ENCODE data around the gene USP32.
"Not testable (repeated sequence)": the region's sequence is repeated elsewhere in the genome, so short reads cannot be mapped to it uniquely, and the experiment has no call there.

The USP32 gene

DNA sequence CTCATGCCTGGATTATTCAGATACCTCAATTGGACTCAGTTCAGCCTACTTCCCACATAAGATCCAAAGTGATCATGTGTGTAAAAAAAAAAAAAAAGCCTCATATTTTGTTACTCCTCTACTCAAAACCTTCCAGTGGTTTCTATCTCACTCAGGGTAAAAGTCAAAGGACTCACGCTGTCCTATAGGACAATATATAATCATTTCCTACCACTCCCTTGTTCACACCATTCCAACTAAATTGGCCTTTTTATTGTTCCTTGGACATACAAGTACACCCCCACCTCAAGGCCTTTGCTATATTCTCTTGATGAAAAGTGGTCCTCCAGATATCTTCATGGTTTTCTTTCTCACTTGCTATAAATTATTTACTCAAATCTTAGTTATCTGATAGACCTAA, 99.2 kb downstream of the USP32 start:
- no peak for DNase-seq

DNA sequence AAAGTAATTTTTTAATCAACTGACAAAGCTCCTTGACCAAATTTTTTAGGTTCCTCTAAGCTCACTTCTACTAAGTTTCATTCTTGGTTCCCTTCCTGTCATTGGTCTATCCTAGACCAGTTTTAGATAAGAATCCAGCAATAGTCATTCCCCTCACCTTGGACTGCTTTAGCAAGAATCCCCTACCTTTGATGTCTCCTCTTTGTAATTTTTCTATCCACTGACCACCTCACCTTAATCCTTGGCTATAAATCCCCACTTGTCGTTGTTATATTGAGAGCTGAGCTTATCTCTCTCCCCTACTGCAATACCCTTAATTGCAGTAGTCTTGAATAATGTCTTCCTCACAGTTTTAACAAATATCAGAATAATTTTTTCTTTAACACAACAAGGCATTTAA, 107.2 kb downstream of the USP32 start:
- no peak for DNase-seq

GRCh38 chr17:60283816-60284215, 108.1 kb downstream of the USP32 start:
- no peak for DNase-seq

DNA sequence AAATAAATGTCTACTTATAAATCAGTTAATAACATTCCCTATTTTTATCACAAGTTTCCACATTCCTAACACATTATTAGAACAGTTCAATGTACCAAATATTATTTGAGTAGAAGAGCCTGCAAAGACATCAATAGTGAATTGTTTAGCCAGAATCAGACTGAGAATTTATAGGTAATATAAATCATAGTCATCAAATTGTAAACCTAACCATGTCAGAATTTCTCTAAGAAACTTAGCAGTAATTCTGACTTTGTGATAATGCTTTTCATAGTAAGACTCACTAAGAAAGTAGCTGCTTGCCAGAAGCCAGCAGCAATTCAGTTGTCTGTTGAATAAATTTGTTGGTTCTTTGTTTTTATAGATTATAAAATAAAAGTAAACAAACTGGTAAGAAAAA, 111.3 kb downstream of the USP32 start:
- DNase-seq = no peak

DNA sequence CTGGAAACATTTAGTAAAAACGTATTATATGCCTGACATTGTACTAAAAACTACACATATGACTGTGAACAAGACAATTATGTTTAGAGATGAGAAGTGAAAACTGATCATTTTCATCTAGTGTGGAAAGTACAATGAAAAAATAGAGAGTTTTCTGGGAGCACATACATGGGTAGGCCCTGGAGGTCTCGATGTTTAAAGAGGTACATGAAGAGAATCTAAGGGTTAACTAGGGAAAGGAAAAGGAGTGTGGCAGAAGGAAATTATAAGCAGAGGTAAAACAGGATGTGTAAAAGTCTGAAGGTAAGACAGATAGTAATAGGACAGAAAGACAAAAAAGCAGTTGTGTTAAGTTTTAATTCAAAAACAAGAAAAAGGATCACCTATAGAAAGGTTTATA, 113.7 kb downstream of the USP32 start:
- DNase-seq = no peak

- no peak for DNase-seq
These were observed 114.7 kb downstream of the USP32 start for GRCh38 chr17:60277258-60277657.

- no peak for DNase-seq
These were observed 122.5 kb downstream of the USP32 start for GRCh38 chr17:60269417-60269816.

DNA sequence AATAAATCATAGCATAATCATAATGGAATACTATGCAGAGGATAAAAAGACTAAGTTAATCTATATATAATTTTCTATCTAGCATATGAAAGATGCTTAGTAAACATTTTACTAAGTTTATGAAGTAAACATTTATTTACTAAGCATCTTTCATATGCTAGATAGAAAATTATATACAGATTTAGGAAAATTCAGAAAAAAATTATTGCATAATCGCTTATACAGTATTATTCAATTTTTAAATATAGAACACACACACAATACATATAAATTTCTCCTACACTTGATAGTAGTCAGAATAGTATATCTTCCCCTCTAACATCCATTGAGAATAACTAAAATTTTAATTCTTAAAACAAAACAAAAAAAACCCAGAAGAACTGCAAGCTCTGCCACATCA, 131.4 kb downstream of the USP32 start:
- DNase-seq = no peak

DNA sequence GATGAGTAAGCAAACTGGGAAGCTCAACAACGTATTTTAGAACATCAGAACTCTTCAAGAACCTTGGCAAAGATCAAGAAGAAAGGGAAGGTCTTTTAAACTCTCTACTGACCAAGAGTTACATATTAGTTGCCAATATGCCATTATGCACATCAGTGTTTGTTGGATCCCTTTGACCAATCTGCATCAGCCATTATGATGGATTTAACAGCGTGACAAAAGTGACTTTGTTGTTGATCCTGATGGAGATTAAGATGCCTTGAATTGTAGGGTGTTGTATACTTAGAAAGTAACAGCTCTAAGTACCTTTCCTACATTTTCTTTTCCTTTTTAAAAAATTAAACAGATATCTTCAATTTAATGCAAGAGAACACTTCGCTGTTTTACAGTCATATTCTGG, 133.6 kb downstream of the USP32 start:
- no peak for DNase-seq

DNA sequence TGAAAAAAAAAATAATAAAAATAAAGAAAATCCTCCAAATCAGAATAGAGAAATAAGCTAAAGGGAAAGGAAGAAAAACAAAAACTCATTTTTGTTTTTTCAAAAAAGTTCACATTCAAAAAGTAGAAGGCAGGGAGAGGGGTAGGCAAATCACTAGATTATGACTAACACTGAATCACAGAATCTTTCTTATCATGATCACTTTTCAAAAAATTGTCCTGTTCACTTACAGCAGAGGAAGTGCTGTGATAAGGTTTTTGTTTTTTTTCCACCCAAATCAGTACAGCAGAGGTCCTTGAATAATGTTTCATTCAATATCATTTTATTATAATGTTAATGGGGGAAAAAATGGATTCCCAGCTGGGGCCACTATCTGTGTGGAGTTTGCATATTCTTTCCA, 135.8 kb downstream of the USP32 start:
- DNase-seq = no peak

- no peak for DNase-seq
These were observed 138.9 kb downstream of the USP32 start for GRCh38 chr17:60253048-60253447.

- no peak for DNase-seq
These were observed 139.5 kb downstream of the USP32 start for GRCh38 chr17:60252459-60252858.

DNA sequence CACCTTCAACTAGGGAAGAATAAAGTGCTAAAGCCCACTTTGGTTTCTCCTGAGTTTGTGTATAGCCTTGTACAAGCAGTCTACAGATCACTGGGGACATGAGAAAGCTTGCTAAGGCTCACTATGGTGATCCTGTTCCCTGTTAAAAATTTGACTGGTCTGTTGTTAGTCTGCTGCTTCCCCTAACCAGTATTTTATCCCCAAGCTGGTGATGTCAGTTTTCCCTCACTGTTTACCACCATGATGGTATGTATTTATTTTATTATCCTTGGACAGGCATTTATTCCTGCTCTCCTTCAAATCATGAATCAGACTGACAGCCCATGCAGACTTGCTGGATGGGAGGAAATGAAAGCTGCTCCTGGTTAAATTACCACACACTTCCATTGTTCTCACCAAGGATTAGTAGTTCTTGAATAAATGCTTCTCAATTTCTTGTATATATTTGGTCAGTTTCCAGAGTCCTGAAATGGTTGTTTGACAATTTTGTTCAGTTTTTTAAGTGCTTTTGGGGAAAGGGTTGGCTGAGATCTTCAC, 142.6 kb downstream of the USP32 start:
- no peak for DNase-seq

GRCh38 chr17:60248618-60249289, 143.2 kb downstream of the USP32 start:
- DNase-seq = no peak

DNA sequence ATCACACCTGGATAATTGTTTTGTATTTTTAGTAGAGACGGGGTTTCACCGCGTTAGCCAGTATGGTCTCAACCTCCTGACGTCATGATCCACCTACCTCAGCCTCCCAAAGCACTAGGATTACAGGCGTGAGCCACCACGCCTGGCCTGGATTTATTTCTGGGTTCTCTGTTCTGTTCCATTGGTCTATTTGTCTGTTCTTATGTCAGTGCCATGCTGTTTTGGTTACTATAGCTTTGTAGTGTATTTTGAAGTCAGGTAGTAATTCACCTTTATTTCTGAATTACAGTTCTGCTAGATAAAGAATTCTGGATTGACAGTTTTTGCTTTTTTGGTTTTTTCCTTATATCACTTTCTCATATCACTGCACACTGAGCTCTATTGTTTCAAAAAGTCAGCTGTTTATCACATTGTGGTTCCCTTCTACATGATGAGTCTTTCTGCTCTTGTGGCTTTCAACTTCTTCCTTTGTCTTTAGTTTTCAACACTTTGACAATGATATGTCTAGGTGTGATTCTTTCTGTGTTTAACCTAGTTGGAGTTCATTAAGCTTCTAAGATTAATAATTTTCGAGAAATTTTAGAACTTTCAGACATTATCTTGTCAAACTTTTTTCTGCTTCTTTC, 144.0 kb downstream of the USP32 start:
- no peak for DNase-seq

DNA sequence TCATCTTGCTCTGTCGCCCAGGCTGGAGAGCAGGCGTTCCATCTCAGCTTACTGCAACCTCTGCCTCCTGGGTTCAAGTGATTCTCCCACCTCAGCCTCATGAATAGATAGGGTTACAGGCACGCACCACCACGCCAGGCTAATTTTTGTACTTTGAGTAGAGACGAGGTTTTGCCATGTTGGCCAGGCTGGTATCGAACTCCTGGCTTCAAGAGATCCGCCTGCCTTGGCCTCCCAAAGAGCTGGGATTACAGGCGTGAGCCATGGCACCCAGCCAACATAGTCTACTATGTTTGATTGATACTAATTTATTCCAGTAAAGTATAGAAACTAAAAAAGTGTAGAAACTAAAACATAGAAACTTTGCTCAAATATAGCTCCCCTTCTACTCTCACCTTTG, 147.3 kb downstream of the USP32 start:
- DNase-seq = no peak

GRCh38 chr17:60240290-60240689, 151.6 kb downstream of the USP32 start:
- DNase-seq = no peak

GRCh38 chr17:60231691-60232090, 160.2 kb downstream of the USP32 start:
- no peak for DNase-seq

DNA sequence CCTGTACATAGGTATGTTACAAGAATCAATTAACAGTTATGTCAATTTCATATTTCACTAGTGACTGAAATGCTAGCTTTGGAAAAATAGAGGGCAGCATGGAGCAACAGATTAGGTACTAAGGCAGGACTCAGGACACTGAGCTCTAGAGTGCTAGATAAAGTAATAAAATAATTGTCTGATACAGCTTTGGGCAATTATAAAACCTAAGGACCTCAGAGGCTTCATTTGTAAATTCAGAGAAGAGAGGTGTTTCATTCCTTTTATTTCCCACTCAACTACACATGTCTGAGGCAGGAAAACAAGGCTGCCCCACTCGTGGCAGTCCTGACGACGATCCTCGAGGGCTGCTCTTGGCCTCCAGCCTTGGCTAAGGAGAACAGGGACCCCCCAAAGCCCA, 160.7 kb downstream of the USP32 start:
- DNase-seq = no peak

- DNase-seq = no peak
These were observed 161.6 kb downstream of the USP32 start for GRCh38 chr17:60230358-60230757.

DNA sequence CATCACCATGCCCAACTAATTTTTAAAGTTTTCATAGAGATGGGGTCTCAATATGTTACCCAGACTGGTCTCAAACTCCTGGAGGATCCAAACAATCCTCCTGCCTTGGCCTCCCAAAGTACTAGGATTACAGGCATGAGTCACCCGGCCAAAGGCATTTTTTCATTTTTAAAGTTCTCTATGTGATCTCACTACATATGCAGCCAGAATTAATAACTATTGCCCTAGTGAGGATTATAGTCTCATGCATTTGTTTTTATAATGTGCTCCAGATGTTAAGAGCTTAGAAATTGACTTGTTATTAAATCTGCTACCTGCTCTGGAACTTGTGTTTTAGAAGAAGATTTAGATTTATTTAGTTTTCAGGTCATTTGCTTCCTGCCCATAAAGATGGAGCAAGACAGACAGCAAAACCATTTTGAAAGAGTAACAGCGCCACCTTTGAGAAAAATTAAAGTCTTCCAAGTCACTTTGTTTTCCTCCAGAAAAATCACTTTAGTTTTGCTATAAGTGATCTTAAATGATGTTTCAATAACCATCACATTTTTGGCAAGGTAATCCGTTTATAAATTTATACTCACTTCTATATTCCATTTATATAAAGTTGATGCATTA, 162.6 kb downstream of the USP32 start:
- no peak for DNase-seq

GRCh38 chr17:60227276-60227675, 164.7 kb downstream of the USP32 start:
- DNase-seq = not testable (repeated sequence)

GRCh38 chr17:60224064-60224463, 167.9 kb downstream of the USP32 start:
- DNase-seq = no peak

- no peak for DNase-seq
These were observed 168.5 kb downstream of the USP32 start for GRCh38 chr17:60223456-60223855.

Measured in stimulated activated naive CD4-positive, alpha-beta T cell treated with Interleukin-2 at 50 U/mL for 16 hours (primary cell).